HG03097 (cell line): ENCODE results near the gene TVP23A.
"Not testable (repeated sequence)": the region's sequence is repeated elsewhere in the genome, so short reads cannot be mapped to it uniquely, and the experiment has no call there.

ENCODE experiments used
- ATAC-seq: cut with Tn5 transposase; IDR thresholded peaks from one replicate; pipeline ENCODE4 v1.9.1; 2021; ENCODE audit not compliant: unreplicated experiment, low FRiP score

Gene TVP23A

GRCh38 chr16:10752843-10753523 lies 65.6 kb downstream of the TVP23A start:
- ATAC-seq: no peak

DNA sequence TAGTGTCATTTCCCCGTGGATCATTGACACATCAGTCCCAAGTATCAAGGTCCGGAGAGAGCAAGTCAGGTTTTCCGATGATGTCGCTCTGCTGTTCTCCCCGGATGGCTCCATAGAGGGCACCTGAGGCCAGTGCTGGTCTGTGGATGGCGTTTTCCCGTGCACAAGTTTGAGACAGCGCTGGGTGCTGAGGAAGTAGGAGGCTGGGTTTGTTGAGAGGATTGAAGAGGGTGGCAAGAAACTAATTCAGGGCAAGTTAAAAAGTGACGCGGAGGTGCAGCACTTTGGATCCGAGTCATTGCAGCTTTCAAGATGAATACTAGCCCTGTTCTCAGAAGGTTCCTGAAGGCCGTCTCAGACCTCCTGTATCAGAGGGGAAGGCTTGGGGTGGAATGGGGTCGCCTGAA lies 67.3 kb downstream of the TVP23A start:
- no peak for ATAC-seq

DNA sequence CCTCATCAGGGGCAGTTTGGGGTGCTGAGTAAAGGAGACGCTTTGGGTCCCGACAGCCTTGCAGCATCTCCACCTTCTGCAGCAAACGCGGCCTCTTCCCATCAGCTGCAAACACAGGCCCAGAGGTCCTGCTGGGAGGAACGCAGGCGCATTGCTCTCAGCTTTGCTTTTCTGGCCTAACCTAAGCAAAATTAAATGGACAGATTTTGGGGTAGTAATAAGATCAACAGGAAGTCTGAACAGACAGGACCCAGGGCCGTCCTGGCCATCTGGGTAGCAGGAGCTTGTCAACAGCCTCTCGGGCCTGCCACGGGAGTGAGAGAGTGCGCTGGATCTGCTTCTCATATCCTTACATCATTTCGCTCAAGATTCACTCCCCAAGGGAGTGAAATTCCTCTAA lies 67.8 kb downstream of the TVP23A start:
- ATAC-seq: no peak

DNA sequence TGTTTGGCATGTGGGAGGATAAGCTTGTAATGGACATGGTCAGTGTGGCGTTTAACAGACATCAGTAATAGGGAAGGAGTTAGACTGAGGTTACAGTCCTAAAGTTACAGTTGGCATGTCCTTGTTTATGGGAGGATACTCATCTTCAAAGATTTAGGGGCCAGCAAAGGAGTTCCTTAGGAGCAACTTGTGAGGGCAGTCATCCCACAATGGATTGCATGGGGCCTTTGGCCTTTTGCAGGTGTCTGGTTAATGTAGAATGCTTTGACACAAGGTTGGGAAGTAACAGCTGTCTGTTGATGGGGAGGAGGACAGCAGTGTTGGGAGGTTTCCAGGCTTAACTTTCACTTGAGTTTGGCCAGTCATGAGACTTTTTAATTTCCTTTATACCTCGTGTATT lies 72.8 kb downstream of the TVP23A start:
- no peak for ATAC-seq

DNA sequence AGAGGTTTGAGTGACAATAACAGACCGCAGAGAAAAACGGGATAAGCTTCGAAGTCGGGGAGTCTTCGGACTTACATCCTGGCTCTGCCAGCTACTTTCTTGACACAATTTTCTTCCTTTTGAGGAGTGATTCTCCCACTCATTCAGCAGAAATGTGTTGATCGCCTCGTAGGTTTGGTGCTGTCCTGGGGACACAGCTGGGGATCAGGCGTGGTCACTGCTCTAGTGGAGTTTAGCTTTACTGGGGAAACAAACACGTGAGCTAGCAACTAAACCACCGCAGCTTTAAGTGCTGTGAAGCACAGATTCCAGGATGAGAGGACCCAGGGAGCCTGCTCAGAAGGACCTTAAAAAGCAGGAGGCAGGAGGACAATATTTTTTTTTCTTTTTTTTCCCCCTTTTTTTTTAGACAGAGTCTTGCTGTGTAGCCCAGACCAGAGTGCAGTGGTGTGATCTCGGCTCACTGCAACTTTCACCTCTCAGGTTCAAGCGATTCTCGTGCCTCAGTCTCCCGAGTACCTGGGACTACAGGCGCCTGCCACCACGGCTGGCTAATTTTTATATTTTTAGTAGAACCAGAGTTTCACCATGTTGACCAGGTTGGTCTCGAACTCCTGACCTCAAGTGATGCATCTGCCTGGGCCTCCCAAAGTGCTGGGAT lies 74.1 kb downstream of the TVP23A start:
- ATAC-seq: no peak

DNA sequence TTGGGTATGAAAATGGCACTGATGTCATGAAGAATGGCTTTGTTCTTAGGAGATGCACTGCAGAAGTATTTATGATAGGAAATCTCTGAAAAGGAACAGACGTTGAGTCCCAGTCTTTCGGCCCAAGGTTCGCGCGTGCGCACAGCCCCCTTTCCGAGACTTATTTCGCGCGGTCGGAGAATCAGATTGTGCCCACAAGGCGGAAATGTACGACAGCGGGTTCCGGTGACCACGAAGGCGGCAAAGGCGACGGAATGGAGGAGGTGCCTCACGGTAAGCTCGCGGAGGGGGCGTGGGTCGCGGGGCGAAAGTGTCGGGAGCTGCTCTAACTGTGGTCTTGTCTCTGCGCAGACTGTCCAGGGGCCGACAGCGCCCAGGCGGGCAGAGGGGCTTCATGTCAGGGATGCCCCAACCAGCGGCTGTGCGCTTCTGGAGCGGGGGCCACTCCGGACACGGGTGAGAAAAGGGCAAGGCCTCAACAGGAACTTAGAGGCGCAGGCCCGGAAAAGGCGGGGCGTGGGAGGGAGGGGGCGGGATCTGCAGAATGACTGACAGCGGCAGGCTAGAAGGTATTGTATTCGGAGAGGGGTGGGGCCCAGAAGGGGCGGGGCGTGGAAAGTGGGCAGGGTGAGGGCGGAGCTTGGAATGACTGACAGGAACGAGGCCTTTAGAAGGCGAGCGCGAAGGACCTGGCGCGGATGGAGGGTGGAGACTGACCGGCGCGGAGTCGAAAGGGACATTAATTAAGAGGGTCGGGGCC lies 74.8 kb downstream of the TVP23A start, which contains the start of gene NUBP1:
Gene NUBP1 (plus strand): TSS at position 233 of the 760 bp plus-strand sequence. CDS start 22 bp downstream, at position 255.
- ATAC-seq: peak; percentile 69

DNA sequence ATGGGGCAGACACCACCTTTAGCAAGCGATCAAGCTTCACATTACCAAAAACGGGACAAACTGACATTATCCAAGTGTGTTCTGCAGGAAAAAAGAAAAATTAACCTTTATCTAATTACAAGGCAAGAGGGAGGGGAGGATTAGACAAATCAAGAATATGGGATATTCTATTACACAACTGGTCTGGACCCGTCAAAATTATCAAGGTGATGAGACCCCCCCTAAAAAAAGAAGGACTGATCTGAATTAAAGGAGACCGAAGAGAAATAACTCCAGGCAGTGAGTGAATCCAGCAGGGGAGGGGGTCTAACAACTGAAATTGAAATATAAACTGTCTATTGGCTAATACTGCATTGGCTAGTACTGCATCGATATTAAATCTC lies 75.4 kb downstream of the TVP23A start:
- ATAC-seq: peak; percentile 0

- no peak for ATAC-seq
These were observed 76.8 kb downstream of the TVP23A start for GRCh38 chr16:10741844-10742243.

DNA sequence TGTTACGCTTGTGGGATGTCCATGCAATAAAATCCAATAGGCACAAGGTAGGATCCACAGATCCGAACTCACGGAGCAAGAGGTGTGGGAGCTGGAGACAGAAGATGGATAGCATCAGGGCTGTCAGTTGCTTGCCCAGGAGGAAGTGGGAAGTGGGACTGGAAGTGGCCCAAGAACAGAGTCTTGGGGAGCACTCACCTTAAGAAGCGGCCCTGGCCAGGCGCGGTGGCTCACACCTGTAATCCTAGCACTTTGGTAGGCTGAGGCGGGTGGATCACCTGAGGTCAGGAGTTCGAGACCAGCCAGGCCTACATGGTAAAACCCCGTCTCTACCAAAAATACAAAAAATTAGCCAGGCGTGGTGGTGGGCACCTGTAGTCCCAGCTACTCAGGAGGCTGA lies 77.3 kb downstream of the TVP23A start:
- ATAC-seq: not testable (repeated sequence)

GRCh38 chr16:10740845-10741208 lies 77.8 kb downstream of the TVP23A start:
- no peak for ATAC-seq

DNA sequence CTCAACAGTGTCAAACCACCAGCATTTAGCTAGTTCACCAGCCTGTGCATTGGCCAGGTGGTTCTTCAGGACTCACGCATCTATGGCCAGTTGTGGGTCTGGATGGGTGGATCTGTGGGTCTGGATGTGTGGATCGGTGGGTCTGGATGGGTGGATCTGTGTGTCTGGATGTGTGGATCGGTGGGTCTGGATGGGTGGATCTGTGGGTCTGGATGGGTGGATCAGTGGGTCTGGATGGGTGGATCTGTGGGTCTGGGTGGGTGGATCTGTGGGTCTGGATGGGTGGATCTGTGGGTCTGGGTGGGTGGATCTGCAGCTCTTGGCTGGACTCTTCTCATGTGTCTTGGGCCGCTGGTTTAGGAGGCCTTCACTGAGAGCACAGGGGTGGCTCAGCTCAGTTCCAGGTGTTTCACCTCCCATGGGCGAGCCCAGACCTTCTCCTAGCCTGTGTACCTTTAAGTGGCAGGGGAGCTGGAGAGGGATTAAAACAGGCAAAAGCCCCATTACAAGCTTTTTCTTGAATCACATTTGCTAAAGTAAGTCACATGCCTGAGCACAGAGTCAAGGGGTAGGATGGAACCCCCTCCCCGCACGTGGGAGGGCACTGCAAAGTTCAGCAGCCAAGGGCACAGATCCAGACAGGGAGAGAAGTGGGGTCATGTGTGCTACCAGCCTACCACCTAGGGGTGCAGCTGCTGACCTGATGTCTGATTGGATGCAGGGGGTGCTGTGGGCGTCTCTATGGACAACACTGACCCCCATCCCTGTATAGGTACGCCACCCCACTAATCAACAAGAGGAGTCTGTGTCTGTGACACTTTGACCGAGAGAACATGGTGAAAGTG lies 78.4 kb downstream of the TVP23A start:
- ATAC-seq: no peak

GRCh38 chr16:10738231-10739077 lies 80.1 kb downstream of the TVP23A start:
- peak; percentile 45 for ATAC-seq

- peak; percentile 34 for ATAC-seq
These were observed 81.4 kb downstream of the TVP23A start for GRCh38 chr16:10737068-10737625.

- ATAC-seq: no peak
These were observed 86.8 kb downstream of the TVP23A start for GRCh38 chr16:10731790-10732189.

GRCh38 chr16:10729104-10730048 lies 89.2 kb downstream of the TVP23A start:
- ATAC-seq: no peak

DNA sequence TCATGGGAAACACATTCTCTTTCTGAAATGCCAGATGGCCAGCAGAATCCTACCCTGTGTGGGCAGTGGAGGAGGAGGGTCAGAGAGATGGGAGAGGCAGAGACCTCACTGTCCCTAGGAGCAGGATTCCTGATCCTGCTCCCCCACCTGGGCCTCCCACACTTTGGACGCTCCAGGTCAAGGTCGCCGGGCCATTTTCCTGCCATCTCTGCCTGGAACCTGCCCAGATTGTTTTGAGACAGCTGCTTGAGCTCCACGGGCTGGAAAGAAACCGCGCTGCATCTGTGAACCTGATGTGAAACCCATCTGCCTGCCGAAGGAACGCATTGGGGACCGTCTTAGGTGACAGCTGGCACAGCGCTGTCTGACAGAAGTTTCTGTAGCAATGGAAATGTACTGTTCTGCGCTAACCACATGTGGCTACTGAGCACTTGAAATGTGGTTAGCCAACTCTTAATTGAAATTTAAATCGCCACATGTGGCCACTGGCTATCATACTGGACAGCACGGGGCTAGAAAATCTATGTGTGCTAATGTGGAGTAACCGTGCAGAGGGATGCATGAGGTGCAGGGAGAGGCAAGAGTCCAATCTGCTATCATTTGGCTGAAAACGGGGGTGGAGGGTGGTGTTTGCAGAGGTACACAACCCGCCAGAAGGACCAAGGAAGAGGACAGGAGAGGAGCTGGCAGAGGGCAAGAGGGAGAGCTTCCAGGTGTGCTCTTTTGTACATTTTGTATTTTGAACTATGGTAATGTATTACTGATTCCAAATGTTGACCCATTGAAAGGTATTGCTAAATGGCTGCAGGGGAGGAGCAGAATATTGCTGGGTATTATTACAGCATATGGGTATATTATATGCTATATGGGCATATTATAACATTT lies 90.3 kb downstream of the TVP23A start:
- no peak for ATAC-seq
